GM19035 (cell line): ENCODE measurements around the gene AKAP13.

Experiments
- ATAC-seq: cut with Tn5 transposase; IDR thresholded peaks from one replicate; pipeline ENCODE4 v1.9.1; 2021; ENCODE audit not compliant: unreplicated experiment

AKAP13 gene

DNA sequence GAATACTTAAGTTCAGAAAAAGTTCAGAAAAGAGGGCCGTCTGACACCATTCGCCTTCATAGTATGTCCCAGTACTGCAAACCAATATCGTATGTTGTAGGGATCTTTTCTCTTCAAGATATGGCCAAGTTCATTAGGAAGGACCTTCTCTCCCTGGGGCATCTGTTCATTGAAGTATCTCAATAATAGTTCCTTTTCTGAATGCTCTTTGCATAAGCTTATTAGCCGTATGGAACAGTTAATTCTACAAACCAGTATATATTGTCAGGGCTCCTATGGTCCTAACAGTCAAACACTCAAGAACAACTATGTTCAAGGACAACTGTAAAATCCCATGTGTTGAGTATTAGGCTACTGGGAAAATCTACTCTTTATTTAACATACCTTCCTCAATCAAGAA is 211.2 kb downstream of the AKAP13 start:
- no peak for ATAC-seq

- ATAC-seq, result no peak
Measured at GRCh38 chr15:85592148-85592547, 211.7 kb downstream of the AKAP13 start.

- ATAC-seq, result no peak
Measured at GRCh38 chr15:85593809-85594445, 213.5 kb downstream of the AKAP13 start.

- no peak for ATAC-seq
Measured at GRCh38 chr15:85595804-85596536, 215.6 kb downstream of the AKAP13 start.

DNA sequence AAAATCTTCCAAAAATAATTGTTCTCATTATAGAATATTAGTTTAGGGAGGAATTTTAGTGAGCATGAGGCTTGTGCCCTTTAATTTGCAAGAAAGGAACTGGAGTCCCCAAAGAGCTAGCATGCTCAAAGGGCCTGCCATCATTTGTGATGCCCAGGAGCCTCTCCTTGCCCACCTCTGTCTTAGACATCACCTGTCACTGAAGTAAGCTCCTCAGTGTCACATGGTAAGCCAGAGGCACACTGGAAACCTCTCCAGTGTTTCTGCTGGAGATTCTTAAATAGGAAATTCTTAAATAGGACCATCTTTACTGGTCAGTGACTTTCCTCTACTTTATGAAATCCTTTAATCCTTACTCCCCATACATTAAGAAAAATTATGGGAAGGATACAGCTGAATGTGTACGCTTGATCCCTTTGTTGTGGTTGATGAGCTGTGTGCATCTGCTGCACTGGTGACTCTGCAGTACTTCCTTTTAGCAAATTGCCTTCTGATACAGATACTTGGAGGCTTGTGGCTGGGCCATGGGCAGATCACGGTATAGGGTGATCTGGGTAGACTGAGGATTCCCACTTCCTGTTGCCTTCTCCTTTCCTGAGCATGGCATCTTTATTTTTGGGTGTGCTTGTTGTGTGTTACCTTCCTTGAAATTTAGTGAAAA is 216.9 kb downstream of the AKAP13 start:
- ATAC-seq, result no peak

DNA sequence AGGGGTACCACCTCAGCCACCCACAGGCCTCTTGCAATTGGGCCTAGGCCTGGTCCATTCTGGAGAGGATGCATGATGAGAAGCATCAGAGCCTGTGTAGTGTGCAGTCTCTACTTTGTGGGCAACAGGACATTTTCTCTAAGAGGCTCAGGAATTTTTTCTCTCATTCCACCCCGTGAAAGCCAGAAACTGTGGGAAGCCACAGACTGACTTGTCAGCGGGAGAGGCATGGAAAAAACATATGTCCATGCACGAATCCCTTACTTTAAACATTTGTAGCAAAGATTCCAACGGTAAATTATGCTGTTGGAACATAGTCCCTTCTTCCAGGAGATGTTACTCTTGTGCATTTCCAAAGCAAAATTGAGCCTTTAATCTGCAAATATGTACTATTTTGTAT is 217.8 kb downstream of the AKAP13 start:
- no peak for ATAC-seq

DNA sequence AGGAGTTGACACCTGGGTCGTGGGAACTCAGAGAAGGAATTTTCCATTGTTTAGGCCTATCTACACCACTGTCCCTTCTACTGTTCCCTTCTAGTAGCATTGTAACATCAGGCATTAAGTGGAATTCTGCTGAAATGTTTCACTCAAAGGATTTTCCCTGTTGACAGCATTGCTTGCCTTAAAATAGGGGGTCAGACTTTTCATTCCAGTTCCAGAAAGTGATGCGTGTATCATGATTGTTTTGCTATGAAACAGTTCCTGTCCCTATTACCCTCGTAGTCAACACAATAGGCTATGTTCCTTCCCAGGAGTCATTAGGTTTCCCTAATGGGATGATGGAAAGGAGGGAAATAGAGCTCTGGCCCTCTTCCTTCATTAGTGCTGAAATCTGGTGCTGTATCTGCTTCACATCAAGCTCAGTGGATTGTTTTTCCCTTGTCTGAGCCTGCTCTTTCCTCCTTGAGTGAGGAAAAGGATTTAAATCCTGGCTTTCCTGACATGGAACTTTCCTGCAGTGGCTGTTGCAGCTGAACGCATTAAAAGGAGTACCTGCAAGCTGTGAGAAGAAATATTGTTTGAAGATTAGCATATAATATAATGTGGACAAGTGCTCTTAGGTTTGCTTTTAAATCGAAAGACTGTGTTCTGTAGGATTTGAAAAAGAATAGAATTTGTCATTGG is 218.5 kb downstream of the AKAP13 start:
- no peak for ATAC-seq

GRCh38 chr15:85600001-85600400 is 219.6 kb downstream of the AKAP13 start:
- ATAC-seq, result no peak

GRCh38 chr15:85603160-85603559 is 222.8 kb downstream of the AKAP13 start:
- ATAC-seq, result no peak

DNA sequence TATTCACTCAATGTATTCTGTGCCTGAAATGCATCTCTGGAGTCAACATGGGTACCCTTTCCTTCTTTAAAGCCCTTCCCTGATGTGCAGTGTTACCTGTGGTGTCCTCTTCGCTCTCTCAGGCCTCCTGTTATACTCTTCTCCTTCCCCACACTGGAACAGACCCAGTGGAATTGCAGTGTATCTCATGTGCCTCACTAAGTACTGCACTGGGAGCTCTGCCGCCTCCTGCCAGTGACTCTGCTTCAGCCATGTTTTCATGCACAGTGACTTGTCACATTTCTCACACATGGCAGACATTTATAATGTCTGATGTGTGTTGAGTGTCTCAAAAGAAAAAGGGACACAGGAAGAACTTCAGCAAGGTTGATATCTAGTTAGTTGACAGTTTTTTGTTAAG is 223.3 kb downstream of the AKAP13 start:
- ATAC-seq, result no peak

DNA sequence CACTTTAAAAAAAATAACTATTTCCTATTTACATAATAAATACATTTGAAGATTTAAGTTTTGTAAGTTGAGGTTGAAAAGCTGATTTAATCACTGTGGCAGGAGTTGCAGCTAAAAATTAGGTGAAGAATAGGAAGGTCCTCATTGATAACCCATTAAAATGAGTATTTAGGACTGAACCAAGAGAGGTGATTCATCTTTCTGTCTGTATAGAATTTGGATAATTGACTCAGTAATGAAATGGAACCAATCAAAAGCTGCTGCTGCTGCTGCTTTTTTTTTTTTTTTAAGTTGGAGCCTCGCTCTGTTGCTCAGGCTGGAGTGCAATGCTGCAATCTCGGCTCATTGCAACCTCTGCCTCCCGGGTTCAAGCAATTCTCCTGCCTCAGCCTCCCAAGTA is 223.8 kb downstream of the AKAP13 start:
- no peak for ATAC-seq

GRCh38 chr15:85606738-85607137 is 226.3 kb downstream of the AKAP13 start:
- no peak for ATAC-seq

DNA sequence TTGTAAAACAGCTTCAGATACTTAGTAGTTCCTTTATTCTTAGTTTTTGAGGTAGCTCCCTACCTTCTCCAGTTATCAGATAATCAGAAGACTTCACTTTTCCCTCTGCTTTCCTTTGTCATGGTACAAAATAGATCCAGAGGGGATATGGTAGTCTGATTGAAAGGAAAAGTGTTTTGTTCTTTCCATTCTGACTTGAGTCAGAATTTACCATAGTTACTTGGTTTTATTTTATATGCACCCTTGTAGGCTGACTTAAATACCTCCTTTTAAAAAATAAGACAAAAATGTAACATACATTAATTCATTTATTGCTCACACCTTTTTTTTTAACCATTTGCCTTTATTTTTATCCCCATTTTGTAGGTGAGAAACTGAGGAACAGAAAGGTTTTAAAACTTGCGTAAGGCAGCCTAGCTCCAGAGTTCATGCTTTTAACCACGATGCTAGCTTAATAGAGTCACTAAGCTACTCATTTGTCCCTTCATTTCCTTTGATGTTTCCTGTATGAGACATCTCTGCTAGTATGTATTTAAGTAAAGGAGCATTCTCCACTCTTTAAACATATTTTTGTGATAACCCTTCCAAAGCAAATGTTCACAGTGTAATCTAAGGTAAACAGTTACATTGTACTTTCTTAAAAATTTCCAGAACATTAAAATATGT is 226.9 kb downstream of the AKAP13 start:
- no peak for ATAC-seq

DNA sequence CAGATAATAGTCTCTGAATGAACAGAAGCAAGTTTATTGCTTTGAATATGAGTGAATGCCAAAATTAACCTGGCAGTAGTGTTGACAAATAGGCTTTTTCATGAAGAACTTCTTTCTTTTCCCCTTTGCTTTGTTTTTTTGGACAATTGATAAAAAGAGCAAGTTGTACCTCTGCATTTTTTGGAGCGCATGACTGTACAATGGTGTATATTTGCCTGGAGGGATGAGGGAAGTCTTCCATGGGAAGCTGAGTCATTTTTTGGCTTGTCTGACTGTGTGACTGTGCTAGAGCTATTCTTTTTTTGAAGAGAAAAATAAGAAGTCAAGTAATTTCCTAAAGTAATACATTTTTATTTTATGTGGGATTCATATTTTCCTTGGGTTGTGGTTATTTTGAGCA is 227.4 kb downstream of the AKAP13 start:
- no peak for ATAC-seq

GRCh38 chr15:85609492-85609891 is 229.1 kb downstream of the AKAP13 start:
- ATAC-seq, result no peak

- ATAC-seq, result no peak
Measured at GRCh38 chr15:85611361-85611760, 231.0 kb downstream of the AKAP13 start.

GRCh38 chr15:85614059-85614458 is 233.7 kb downstream of the AKAP13 start:
- ATAC-seq, result no peak

DNA sequence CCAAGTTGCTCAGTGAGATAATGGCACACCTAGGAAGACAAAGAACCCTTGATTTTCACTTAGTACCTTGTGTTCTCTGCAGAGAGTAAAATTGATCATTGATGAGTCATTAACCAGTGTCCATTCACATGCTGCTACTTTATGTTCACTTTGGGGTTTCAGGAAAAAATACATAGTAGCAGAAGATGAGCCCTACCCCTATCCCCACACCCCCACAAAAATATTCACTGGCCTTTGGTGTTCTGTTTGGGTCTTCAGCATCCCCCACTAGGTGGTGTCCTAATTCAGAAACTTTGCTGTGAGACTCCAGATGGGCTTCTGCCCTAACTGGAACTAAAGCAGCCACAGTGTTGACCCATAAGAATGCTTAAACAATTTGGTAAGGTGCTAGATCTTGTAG is 235.5 kb downstream of the AKAP13 start:
- ATAC-seq, result peak; percentile 70

DNA sequence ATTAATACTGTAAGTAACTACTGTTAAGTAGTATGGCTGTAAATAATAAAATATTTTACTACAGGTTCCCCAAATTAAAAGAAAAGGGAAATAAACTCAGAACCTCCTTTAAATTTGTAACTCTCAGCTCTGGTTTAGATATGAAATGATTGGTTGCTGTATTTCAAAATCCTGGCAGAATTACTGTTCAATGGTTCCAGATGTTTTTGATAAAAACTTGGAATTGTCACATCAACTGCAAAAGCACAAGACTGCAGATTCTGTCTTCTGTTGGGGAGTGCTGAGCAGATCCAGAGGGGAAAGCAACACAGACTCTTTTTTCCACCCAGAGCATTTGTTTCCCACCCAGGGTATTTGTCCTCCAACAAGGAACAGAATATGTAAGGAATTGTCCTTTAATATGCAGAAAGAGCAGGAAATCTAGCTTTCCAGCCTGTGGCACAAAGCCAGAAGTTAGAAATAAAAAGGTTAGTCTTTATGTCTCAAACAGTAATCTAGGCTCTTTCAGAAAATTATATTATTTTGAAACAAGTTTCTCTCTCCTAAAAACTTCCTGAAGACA is 236.2 kb downstream of the AKAP13 start:
- ATAC-seq, result no peak

DNA sequence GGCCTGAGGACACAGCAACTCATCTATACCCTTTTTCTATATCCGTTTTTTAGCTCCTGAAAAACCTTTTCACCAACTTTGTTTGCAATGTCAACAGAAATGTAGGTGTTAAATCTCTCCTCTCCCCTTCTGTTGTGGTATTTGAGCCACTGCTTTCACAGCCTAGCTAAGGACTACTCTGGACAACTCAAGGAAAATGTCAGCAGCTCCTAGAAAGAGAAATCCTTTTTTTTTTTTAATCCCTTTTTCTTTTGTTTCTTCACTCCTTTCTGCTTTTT is 237.8 kb downstream of the AKAP13 start:
- ATAC-seq, result no peak

- peak; percentile 53 for ATAC-seq
Measured at GRCh38 chr15:85618956-85619491, 238.6 kb downstream of the AKAP13 start.
